ENCODE measurements around the gene PCGF1.
A peak's percentile ranks its signal among the peaks of the same experiment; 100 is the strongest.

The PCGF1 gene

DNA sequence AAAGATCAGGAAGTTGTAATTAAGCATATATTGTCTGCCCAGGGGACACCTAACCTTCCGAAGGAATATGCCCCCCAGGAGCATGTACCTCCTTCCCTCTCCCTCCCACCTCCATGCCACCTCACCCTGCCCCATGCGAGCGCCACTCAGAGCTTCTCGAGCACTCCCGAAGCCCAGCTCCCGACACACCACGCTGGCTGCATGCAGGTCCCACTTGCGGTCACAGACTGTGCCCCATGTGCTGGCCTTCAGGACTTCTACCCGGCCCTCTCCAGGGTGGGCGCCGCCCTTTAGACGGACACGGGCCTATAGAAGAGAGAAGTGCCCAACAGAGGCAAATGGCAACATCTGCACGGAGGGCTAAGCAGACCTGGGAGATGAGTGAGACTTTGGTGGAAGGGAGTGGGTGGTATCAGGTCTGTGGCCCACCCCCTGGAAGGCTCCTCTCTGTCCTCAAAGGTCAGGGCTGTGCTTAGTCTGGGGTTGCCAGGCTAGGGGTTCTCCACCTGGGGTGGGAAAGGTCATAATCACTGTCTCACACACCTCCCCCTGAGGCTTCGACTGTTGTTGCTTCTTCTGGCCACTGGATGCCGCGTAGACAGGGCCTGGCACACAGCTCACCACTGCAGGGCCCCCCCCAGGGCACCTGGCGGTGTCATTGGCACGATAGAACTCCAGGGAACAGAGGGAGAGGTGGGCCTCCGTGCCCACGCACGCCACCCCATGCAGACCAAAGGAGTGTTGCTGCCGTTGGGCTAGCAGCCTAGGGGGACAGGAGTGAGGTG lies 28.9 kb upstream of the PCGF1 start:
- no peak for DNase-seq

DNA sequence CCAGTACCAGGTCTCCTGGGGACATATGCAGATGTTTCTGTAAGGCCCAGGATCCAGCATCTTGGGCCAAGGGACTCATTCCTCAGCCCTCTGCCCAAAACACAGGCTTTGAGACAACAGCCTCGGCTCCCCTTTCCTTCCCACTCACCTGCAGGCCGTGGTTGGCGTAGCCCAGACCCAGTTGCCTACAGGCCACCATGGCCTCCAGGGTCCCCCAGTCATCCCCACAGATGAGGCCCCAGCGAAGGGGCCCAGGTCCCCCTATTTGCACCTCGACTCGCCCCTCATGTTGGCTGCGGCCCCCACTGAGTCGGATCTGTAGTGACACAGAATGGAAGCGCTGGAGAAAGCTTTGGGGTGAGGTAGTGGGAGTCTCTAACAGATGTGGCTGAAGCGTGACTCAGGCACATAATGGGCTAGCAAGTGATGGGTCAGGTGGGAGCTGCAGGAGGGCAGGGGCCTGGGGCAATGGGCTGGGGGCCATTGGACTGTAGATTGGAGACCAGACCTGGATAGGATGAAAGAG lies 28.0 kb upstream of the PCGF1 start:
- no peak for DNase-seq

DNA sequence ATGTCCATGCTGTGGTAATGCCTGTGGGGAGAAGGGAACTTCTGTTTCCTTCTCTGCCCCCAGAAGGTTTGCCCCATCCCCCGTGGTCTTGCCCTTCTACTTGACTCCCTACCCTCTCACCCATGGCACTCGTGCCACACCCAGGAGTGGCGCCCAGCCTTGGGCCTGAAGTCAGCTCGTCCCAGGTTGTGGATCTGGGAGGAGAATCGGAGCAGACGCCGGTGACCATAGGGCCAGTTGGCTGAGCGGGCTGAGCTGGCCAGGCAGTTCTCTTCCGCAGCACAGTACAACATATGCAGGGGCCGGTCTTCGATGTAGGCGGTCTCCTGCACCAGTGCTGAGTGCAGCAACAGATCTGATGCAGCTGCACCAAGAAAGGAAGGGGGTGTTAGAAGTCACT lies 26.9 kb upstream of the PCGF1 start:
- no peak for DNase-seq

DNA sequence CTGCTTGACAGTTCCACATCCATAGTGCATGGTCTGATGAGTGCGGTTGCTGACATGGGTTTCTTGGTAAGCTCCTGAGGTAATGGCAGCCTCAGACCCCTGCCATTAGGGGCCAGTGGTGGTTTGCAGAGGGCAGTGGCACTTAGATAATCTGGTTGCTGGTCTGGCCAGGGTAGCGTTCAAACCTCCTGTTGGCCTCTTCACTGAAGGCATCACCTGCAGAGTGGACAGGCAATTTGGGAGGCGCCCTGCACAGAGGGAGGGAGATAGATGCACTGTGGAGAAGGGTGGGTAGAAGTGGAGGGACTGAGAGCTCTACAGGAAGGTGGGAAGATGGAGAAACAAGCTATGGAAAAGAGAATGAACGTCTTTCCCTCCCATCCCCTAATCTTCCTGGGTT lies 26.0 kb upstream of the PCGF1 start:
- no peak for DNase-seq

DNA sequence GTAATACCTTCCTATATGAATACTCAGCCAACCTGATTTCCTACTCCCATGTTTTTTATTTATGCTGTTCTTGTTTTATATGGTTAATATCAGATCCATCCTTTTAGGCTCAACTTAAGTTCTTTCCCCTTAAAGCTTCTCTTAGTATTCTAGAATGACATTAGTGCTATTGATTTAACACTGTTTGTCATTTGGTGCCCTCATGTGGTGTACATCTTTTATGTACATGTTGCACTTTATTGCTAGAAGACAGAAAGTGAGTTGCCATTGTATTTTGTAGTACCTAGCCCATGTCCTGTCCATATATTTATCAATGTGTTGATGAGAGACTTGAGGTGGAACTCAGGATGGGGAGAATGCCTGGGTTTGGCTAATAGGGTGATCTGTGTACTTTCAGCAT lies 24.7 kb upstream of the PCGF1 start:
- DNase-seq: peak in 1 of 2 experiments; percentile 13

DNA sequence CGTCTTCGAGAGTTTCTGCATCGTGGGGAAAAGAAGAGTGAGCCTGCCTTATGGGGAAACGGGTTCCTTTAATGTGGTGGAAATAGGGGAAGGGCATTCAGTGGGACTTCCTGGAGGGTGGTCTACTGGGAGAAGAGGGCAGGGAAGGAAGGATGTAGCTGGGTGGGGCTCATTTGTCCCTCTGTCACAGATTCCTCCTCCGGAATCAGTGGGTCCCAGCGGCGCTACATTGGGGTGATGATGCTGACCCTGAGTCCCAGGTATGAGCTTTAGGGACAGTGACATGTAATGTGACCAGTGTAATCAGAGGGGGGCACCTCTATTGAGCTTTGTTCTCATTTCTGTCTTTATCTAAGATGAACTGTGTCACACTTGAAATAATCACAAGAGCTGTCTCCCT lies 24.2 kb upstream of the PCGF1 start:
- no peak for DNase-seq

DNA sequence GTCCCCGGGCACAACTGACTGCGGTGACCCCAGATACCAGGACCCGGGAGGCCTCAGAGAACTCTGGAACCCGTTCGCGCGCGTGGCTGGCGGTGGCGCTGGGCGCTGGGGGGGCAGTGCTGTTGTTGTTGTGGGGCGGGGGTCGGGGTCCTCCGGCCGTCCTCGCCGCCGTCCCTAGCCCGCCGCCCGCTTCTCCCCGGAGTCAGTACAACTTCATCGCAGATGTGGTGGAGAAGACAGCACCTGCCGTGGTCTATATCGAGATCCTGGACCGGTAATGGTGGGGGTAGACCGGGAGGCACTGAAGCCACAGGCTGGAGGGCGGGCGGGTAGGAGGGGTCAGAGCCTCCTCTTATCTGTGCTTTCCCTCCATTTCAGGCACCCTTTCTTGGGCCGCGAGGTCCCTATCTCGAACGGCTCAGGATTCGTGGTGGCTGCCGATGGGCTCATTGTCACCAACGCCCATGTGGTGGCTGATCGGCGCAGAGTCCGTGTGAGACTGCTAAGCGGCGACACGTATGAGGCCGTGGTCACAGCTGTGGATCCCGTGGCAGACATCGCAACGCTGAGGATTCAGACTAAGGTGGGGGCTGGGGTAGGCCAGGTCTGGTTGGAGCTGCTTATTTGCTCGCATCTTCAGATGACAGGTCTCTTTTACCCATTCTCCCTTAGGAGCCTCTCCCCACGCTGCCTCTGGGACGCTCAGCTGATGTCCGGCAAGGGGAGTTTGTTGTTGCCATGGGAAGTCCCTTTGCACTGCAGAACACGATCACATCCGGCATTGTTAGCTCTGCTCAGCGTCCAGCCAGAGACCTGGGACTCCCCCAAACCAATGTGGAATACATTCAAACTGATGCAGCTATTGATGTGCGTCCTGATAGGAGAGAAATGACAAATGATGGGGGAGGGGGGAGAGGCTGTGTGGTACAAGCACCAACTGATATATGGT lies 23.0 kb upstream of the PCGF1 start:
- DNase-seq: no peak

DNA sequence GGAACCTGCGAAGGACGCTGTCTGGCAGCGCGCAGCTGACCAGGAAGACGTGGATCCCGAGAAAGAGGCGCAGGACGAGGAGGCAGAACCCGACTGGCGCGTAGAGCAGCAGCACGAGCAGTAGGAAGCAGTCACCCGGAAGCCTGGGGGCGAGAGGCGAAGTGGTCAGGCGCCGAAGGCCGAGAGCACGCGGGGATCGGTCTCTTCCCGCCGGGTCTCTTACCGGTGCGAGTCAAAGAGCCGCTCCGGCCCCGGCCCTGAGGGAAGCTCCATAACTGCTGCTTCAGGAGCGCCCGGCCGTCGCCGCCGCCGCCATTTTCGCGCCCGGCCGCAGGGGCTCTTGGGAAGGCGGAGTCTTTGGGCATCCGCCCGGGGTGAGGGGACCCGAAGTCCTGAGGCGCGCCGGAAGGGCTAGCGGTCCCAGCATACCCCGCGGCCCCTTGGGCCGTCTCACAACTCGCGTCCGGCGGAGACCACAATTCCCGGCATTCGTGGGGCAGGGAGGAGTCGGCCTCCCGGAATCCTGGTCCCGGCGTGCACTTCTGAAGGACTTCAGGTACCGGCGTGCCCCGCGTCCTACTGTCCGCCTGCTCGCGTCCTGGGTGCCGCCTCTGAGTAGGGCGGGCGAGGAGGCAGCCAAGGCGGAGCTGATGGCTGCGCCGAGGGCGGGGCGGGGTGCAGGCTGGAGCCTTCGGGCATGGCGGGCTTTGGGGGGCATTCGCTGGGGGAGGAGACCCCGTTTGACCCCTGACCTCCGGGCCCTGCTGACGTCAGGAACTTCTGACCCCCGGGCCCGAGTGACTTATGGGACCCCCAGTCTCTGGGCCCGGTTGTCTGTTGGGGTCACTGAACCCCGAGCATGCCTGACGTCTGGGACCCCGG lies 22.1 kb upstream of the PCGF1 start, which contains the start of the genes AUP1 and HTRA2:
AUP1 (minus strand) TSS at position 350 of the 882 bp plus-strand sequence; CDS start at position 273, 77 bp downstream.
HTRA2 (plus strand) TSS at position 577 of the 882 bp plus-strand sequence; CDS start at position 651, 74 bp downstream.
- DNase-seq: peak; percentile 96 to 98

DNA sequence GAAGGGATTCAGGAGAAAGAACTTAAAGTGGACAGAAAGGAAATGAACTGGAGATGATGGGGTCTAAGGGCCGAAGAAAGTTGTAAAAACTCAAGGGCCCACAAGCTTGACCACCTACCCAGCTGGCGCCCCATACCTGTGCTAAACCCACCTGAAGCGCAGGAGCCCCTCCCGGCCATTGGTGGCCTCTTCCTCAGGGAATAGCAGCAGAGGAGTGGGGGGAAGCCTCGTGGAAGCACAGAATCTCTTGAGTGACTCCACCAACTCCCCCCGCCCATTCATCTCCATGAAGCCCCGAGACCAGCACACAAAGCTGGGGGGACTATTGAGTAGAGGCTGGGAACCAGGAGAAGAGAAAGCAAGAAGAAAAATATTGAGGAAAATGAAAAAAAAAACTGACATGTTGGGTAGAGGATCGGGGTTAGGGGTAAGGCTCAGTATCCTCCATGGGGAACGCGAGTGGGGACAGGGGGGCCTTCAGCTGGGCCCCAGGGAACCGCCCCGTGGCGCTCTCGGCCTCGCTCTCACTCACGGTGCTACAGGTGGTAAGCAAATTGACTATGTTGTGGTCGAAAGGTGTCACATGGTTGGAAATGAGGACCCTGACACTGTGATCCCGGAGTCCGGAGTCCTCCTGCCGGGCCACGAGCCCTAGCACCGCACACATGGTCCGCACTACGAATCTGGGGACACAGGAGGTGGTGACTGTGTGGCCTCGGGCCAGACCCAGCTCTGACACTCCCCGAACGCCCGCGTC lies 21.3 kb upstream of the PCGF1 start:
- no peak for DNase-seq

DNA sequence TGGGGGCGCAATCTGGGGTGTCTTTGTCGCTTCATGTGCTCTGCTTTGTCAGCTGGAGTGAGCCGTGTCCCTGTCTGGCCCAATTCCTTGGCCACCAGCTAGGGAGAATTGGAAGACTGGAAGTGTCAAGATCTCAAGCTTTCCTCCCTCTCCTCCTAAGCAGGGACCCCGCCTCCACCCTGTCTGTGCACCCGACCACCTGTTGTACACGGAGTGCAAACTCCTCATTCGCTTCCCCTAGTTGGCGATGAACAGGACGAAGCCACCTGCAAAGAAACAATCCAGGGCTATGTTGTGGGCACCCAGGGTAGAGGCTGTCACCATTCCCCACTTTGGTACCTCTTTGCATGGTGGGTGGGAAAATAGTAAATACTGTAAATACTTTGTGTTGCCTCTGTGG lies 20.2 kb upstream of the PCGF1 start:
- no peak for DNase-seq

DNA sequence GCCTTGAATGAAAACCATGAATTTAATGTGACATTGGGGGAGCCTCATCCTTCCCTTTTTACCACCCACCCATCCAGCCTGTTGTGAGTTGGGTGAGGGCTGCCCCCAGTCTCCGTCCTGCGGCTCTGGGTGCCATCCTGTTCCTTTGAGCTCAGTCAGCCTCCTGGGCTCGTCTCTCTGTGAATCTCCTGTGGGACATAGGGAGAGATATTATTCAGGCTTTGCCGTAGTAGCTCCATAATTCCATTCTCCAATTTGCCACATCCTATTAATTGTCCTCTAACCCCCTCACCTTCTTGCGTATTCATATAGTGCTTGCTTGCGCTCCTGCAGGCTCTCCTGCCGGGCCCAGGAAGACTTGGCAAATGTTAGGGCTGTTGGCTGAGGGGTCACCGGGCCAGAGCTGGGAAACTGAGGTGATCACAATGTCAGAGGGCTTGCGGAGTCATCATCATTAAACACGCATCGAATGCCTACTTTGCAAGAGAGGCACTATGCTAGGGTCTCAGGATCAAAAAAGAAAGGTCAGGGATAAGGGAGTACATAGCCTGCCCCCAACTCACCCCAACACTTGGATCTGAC lies 19.2 kb upstream of the PCGF1 start:
- DNase-seq: no peak

DNA sequence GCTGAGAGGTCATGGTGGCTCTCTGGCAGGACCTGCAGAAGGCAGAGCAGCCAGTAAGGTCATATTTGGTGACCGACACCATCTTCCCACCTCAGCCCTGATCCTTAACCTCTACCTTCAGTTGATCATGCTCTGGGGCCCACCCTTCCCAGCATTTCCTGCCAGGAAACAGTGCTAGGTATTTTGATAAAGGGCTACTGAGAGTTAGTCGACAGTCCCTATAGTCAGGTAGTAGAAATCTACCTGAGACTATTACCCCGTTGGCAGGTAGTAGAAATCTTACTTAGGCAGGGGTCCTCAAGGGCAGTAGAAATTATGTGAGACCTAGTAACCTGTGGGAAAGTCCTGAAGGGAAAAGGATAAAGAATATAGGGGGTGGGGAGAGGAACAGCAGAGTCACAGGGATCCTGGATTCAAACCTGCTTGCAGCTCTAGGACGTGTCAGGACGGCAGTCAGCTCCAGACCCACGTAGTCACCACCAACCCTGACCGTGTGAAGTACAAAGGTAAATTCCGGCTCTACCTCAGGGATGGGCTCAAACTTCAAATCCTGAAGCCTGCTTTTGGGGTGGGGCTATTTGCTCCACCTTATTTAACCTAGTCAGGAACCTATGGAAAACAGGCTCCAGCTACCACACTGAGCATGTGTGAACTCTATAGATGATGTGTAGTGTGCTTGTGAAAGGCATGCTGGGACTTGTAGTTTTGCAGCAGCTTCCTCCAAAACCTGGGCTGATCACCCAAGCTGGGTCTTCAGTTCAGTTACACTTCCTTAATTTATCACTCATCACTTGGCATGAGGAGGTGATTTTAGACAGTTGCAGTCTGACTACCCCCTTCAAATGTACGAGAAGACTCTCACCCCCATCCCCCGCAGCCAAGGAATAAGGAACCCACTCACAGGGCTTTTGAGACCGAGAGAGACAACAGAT lies 18.5 kb upstream of the PCGF1 start, which contains the start of gene DQX1:
DQX1 (minus strand) TSS at position 515 of the 932 bp plus-strand sequence; CDS start at position 13, 502 bp downstream.
- DNase-seq: no peak

DNA sequence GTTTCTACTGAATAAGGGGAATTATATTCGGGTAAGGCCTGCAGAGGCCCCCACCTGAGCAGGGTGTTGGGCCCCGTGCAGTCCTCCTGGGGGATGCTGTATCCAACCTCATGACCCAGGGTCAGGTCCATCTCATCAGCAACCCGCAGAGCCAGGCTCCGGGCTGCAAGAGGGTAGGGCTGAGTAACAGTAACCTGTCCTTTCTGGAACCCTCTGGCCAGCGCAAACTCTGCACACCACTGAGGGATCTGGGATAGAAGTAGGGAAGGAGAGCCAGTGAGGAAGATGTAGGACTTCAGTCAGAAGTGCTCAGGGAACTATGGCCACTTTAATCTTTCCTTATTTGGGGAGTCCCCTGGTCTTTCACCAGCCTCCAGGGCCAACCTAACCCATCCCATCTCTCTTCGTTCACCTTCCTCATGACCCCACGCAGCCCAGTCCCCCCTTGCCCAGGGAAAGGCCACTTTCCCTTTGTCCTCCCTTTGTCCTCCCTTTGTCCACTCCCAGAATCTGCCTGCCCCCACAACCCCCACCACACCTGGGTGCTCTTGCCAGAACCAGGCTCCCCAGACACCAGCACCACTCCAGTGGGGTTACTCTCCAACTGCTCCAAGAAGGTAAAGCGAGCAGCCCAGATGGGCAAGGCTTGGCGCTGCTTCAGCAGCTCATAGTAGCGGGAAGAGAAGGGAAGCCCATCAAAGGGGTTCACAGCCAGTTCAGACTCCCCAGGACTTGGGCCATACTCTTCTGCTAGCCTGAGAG lies 17.6 kb upstream of the PCGF1 start:
- no peak for DNase-seq

DNA sequence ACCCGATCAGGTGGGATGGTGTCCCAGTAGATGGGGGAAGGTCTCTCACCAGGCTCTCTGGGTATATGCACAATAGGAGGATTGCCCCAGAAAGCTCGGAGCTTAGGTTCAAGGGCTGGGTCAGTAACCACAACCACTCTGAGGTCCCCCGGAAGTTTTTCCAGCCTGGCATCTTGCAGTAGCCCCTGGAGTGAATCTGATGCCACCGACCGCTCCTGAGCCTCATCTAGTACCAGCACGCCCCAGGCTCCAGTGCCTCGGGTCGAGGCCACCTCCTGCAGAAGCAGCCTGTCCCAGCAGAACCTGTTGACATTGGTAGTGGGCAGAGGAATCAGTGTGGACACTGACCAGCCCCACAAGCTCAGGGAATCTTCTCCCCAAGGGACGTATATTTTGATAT lies 16.5 kb upstream of the PCGF1 start:
- DNase-seq: no peak

DNA sequence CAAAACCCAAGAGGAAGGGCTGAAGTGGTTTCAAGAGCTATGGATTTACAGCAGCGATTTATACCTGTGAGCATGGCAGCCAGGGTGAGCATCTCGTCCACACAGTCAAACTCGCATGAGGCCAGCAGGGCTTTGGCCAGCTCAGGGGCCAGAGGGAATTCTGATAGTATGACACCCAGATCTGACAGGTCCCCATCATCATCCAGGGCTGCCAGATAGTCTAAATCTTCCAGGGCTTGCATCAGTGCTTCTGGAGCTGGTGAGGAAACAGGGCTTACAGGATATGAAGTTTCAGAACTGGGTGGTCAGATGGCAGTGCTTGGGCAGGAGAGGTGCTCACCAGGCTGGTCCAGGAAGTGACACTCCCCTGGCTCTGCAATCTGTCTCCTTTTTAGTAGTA lies 15.0 kb upstream of the PCGF1 start:
- DNase-seq: no peak

DNA sequence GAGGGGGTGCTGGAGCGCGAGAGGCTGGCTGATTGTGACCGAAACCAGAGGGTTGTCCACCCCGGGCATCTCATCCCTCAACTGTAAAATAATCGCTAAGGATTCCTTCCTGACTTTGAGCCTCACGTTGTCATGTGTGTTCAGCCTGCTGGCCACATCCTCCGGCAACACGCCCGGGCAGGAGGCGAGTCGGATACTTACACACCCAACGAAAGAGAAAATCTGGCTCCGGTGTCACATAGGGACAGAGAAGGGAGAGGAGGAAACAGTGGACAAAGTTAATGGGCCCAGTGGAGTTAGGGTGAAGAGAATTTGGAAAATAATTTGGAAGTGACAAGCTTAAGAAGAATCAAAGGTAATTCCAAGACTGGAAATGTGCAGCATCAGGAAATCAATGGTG lies 9.2 kb upstream of the PCGF1 start:
- DNase-seq: no peak

DNA sequence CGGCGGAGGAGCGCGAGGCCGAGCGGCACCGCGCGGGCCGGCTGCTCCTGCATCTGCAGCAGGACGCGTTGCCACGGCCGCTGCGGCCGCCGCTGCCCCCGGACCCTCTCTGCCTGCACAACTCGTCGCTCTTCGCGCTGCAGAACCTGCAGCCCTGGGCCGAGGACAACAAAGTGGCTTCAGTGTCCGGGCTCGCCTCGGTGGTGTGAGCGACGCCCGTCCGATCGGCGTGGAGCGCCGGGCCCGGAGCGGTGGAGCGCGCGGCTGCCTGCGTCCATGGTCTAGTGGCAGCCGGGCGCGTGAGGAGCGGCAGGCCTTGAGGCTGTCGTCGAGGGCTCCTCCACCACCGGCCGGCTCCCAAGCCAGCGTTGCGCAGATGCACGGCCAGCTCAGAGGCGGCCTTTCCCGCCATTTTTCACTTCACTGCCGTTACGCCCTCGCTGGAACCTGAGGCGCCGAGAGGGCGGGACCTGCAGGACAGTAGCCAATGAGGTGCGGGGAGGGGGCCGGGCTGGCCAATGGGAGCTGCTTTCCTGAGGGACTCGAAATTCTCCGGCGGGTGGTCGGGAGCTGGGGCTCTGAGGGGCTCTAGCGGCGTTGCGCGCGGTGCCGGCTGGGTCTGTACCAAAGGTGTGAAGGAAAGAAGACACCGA lies 8.6 kb upstream of the PCGF1 start:
- DNase-seq: no peak

DNA sequence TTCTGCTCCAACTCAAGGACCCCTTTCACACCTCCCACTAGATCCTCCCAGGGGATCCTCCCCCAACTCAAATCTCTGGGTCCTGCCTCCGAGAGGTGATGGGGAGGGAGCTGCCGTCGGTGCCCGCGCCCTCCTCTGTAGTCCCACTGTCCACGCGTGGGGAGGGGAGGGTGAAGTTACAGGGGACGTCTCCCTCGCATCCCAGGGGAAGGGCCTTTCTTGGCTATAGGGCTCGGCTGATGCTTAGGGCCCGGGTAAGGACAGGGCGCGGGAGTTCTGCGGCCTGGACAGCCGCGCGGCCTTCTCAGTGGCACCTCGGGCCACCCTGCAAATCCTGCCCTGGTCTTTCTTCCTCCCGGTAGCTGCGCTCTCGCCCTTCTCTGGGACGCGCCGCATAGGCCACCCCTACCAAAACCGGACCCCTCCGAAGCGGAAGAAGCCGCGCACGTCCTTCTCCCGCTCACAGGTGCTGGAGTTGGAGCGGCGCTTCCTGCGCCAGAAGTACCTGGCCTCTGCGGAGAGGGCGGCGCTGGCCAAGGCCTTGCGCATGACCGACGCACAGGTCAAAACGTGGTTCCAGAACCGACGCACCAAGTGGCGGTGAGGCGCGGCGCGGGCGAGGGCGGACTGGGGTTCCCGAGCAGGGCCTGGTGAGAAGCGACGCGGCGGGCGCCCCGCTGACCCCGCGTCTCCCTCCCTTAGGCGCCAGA lies 7.9 kb upstream of the PCGF1 start:
- DNase-seq: no peak
